ENCODE measurements around the gene PKD1L1.

Gene PKD1L1

GRCh38 chr7:47866120-47866519 is 82.1 kb downstream of the PKD1L1 start:
- no peak for DNase-seq

GRCh38 chr7:47852330-47853245 is 95.7 kb downstream of the PKD1L1 start:
- DNase-seq: no peak

GRCh38 chr7:47847207-47847606 is 101.1 kb downstream of the PKD1L1 start:
- DNase-seq: no peak

GRCh38 chr7:47846138-47846836 is 102.0 kb downstream of the PKD1L1 start:
- no peak for DNase-seq

GRCh38 chr7:47844311-47844710 is 104.0 kb downstream of the PKD1L1 start:
- no peak for DNase-seq

- DNase-seq: no peak
These were observed 105.0 kb downstream of the PKD1L1 start for GRCh38 chr7:47843291-47843690.

- DNase-seq: no peak
These were observed 108.9 kb downstream of the PKD1L1 start for GRCh38 chr7:47839381-47839780.

GRCh38 chr7:47837826-47838225 is 110.4 kb downstream of the PKD1L1 start:
- no peak for DNase-seq

- DNase-seq: no peak
These were observed 111.6 kb downstream of the PKD1L1 start for GRCh38 chr7:47836503-47837202.

GRCh38 chr7:47836080-47836479 is 112.2 kb downstream of the PKD1L1 start:
- no peak for DNase-seq

- no peak for DNase-seq
These were observed 115.1 kb downstream of the PKD1L1 start for GRCh38 chr7:47833211-47833610.

GRCh38 chr7:47832105-47832715 is 116.1 kb downstream of the PKD1L1 start:
- no peak for DNase-seq

- DNase-seq: no peak
These were observed 118.3 kb downstream of the PKD1L1 start for GRCh38 chr7:47830015-47830414.

- no peak for DNase-seq
These were observed 120.4 kb downstream of the PKD1L1 start for GRCh38 chr7:47827871-47828270.

GRCh38 chr7:47827351-47827756 is 120.9 kb downstream of the PKD1L1 start:
- no peak for DNase-seq

- no peak for DNase-seq
These were observed 121.5 kb downstream of the PKD1L1 start for GRCh38 chr7:47826754-47827153.

- no peak for DNase-seq
These were observed 128.7 kb downstream of the PKD1L1 start for GRCh38 chr7:47819607-47819920.

GRCh38 chr7:47818796-47819606 is 129.3 kb downstream of the PKD1L1 start:
- DNase-seq: peak; percentile 53

GRCh38 chr7:47817917-47818316 is 130.3 kb downstream of the PKD1L1 start:
- DNase-seq: no peak

GRCh38 chr7:47816647-47817046 is 131.6 kb downstream of the PKD1L1 start:
- no peak for DNase-seq

GRCh38 chr7:47815867-47816266 is 132.4 kb downstream of the PKD1L1 start:
- no peak for DNase-seq

GRCh38 chr7:47814905-47815613 is 133.2 kb downstream of the PKD1L1 start:
- DNase-seq: no peak

Measured in NCI-H1105 treated with DMSO at 0.1 percent for 48 hours (cell line).